ENCODE results near the gene NDUFS8. TPM values are rescaled to one million over a fixed set of nuclear protein-coding genes. Genes with fewer than 3 reads are reported as not detected.

NDUFS8 gene
- total RNA-seq, 1 donor from 2014 or later, result 93.7 TPM

GRCh38 chr11:68077617-68078582, 47.4 kb downstream of the NDUFS8 start:
- POLR2A ChIA-PET, result no interaction called here
- H3K4me3 Mint-ChIP-seq, result no peak overlapping the region
- no peak for TF ChIP-seq CTCF (IDR thresholded peaks at IDR 0.05)
- H3K27ac Mint-ChIP-seq, result no peak overlapping the region
- H3K9me3 Mint-ChIP-seq, result no peaks in the 10 kb centered on the region
- intact Hi-C loops (cut with micrococcal nuclease), result no loop called here
- no peak for DNase-seq
- ATAC-seq (ENCODE audit: low read depth), result peak; percentile 42
- H3K27me3 Mint-ChIP-seq, result no peaks in the 10 kb centered on the region
- CTCF ChIA-PET, result no interaction called here
- peaks cover 18% of the 10 kb centered on the region for H3K36me3 Mint-ChIP-seq (ENCODE audit: low read depth)
- peaks cover 14% of the 10 kb centered on the region for H3K4me1 Mint-ChIP-seq

GRCh38 chr11:68080860-68081259, 50.4 kb downstream of the NDUFS8 start:
- ChIA-PET POLR2A (no interaction called here), CTCF (no interaction called here)
- ATAC-seq (ENCODE audit: low read depth) (no peak), DNase-seq (no peak)
- TF ChIP-seq CTCF (IDR thresholded peaks at IDR 0.05), result no peak
- no peak overlapping the region for H3K4me3 Mint-ChIP-seq
- intact Hi-C loops (cut with micrococcal nuclease), result no loop called here
- H3K9me3 Mint-ChIP-seq, result no peaks in the 10 kb centered on the region
- H3K4me1 Mint-ChIP-seq, result peaks cover 14% of the 10 kb centered on the region
- no peak overlapping the region for H3K27ac Mint-ChIP-seq
- H3K36me3 Mint-ChIP-seq (ENCODE audit: low read depth), result peaks cover 6% of the 10 kb centered on the region
- no peaks in the 10 kb centered on the region for H3K27me3 Mint-ChIP-seq

GRCh38 chr11:68081691-68082090, 51.2 kb downstream of the NDUFS8 start:
- H3K4me1 Mint-ChIP-seq, result peaks cover 14% of the 10 kb centered on the region
- H3K9me3 Mint-ChIP-seq, result no peaks in the 10 kb centered on the region
- CTCF ChIA-PET, result no interaction called here
- ATAC-seq (ENCODE audit: low read depth) (no peak), DNase-seq (no peak)
- no peaks in the 10 kb centered on the region for H3K27me3 Mint-ChIP-seq
- intact Hi-C loops (cut with micrococcal nuclease), result no loop called here
- H3K4me3 Mint-ChIP-seq, result no peak overlapping the region
- TF ChIP-seq CTCF (IDR thresholded peaks at IDR 0.05), result no peak
- H3K36me3 Mint-ChIP-seq (ENCODE audit: low read depth), result peaks cover 6% of the 10 kb centered on the region
- POLR2A ChIA-PET, result no interaction called here
- no peak overlapping the region for H3K27ac Mint-ChIP-seq

- Mint-ChIP-seq H3K27ac (no peak overlapping the region), H3K4me1 (peaks cover 11% of the 10 kb centered on the region), H3K36me3 (ENCODE audit: low read depth) (peaks cover 6% of the 10 kb centered on the region), H3K9me3 (no peaks in the 10 kb centered on the region), H3K27me3 (no peaks in the 10 kb centered on the region), H3K4me3 (no peak overlapping the region)
- ATAC-seq (ENCODE audit: low read depth) (no peak), DNase-seq (no peak)
- CTCF ChIA-PET, result no interaction called here
- POLR2A ChIA-PET, result no interaction called here
- TF ChIP-seq CTCF (IDR thresholded peaks at IDR 0.05), result no peak
- intact Hi-C loops (cut with micrococcal nuclease), result no loop called here
Measured at GRCh38 chr11:68082481-68082880, 52.0 kb downstream of the NDUFS8 start.

- DNase-seq (no peak), ATAC-seq (ENCODE audit: low read depth) (no peak)
- Mint-ChIP-seq H3K4me1 (peaks cover under 1% of the 10 kb centered on the region), H3K4me3 (no peak overlapping the region), H3K9me3 (no peaks in the 10 kb centered on the region), H3K27ac (no peak overlapping the region), H3K27me3 (no peaks in the 10 kb centered on the region), H3K36me3 (ENCODE audit: low read depth) (peaks cover 6% of the 10 kb centered on the region)
- ChIA-PET CTCF (no interaction called here), POLR2A (interaction anchor here (1.1 kb wide), 1 partner anchor 103 kb away, joined by 3 read pairs; no protein-coding TSS in a partner anchor)
- no peak for TF ChIP-seq CTCF (IDR thresholded peaks at IDR 0.05)
- intact Hi-C loops (cut with micrococcal nuclease), result no loop called here
Measured at GRCh38 chr11:68083517-68083916, 53.0 kb downstream of the NDUFS8 start.

Other genes with a start within 250 kb of the NDUFS8 start
- 117 and 133 TPM in 2 replicates for gene UNC93B1, start 26.6 kb upstream of the NDUFS8 start, total RNA-seq
- 0.53 and 0.98 TPM in 2 replicates for gene ALDH3B1, start 20.4 kb upstream of the NDUFS8 start, total RNA-seq
- gene TCIRG1, start 8.3 kb downstream of the NDUFS8 start, total RNA-seq, result 209 and 227 TPM in 2 replicates
- gene CHKA, start 90.7 kb downstream of the NDUFS8 start, total RNA-seq, result 11.9 and 16.1 TPM in 2 replicates
- 60.2 and 68.3 TPM in 2 replicates for gene KMT5B, start 182.6 kb downstream of the NDUFS8 start, total RNA-seq
- gene C11orf24, start 241.3 kb downstream of the NDUFS8 start, total RNA-seq, result 75.5 and 78.0 TPM in 2 replicates

Measured in activated B cell treated with CpG ODN at 0.5 μM for 24 hours (primary cell).